Uterus (tissue), 2 donors: ENCODE results near the gene SIAE.
A peak's percentile ranks its signal among the peaks of the same experiment; 100 is the strongest.

Experiments
- CTCF ChIP-seq, 4 experiments: fragments of 200-600 bp in 2 of 4; fragments of 450-650 bp in 2 of 4; sonication (generic) in 2 of 4; IDR thresholded peaks; one replicate each; pipeline ENCODE4 v1.5.1; 2016 to 2019; ENCODE audit warnings: antibody characterized with exemption in 4 of 4, mild to moderate bottlenecking in 2 of 4, moderate library complexity in 1 of 4
- POLR2A ChIP-seq, 2 donors: fragments of 450-650 bp; IDR thresholded peaks; one replicate each; pipeline ENCODE4 v1.6.1; 2016; ENCODE audit warnings: antibody characterized with exemption in 2 of 2, mild to moderate bottlenecking in 1 of 2, moderate library complexity in 1 of 2

DNA sequence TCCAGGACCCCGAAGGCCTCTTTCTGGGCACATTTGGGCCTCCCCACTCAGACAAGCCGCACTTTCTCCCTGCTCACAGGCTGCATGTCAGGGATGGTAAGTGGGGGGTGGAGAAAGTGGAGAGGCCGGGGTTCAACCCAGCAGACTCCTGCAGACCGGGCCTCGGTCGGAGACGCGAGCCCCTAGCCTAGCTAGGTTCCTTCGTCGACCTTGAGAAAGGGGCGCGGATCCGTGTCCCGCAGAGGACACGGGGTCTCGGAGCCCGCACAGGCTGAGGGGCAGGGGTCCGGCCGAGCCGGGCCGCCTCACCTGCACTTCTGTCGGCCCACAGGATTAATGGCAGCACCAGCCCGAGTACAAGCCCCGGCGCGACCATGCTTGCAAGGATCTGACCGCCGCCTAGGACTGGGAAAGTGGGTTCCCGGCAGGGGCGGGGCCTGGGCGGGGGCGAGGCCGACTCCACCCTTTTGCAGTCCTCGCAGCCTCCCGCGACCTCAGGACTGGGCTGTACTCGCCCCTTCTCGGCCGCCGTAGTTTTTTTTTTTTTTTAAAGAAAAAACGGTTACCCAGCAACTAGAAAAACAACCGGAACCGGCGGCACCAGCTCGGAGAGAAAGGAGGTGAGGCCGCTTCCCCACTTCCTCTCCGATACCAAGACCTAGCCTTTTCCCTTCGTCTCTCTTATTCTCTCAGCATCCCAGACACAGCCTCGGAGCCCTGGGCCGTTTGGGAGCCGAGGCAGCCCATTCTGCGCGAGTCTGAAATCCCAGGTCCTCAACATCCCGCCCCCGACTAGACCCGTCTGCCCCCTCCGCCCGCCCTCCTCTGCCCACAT lies at the start of gene SIAE, which contains the start of gene SPA17:
- TF ChIP-seq CTCF (IDR thresholded peaks at IDR 0.05) = peak in 1 of 4 experiments; percentile 11
- peak; percentile 37 to 59 for TF ChIP-seq POLR2A (IDR thresholded peaks at IDR 0.05)
